Activated CD4-positive, alpha-beta memory T cell treated with anti-CD3 and anti-CD28 coated beads for 36 hours (primary cell): ENCODE measurements around the gene KCTD21. TPM values are rescaled to one million over a fixed set of nuclear protein-coding genes. Genes with fewer than 3 reads are reported as not detected.

Source experiments
- CTCF ChIA-PET: fragments of 350-600 bp; sonication (Branson Sonifier 250); formaldehyde crosslinking; loops from one replicate; lab custom pipeline; 2021; ENCODE audit warnings: antibody characterized with exemption, inconsistent platforms; lab: Charles Lee
- POLR2A ChIA-PET: fragments of 350-600 bp; sonication (Branson Sonifier 250); formaldehyde crosslinking; loops from one replicate; lab custom pipeline; 2021; ENCODE audit warnings: antibody characterized with exemption; lab: Charles Lee
- DNase-seq: peaks from one replicate; pipeline ENCODE4 v3.0.0-alpha.2; 2020
- H3K27ac Mint-ChIP-seq: one replicate; pipeline ENCODE4 v1.8.0; 2021; ENCODE audit warnings: mixed read lengths
- H3K27me3 Mint-ChIP-seq: one replicate; pipeline ENCODE4 v1.8.0; 2021; ENCODE audit warnings: mixed read lengths
- H3K36me3 Mint-ChIP-seq: one replicate; pipeline ENCODE4 v1.8.0; 2021; ENCODE audit warnings: mixed read lengths
- H3K4me1 Mint-ChIP-seq: one replicate; pipeline ENCODE4 v1.8.0; 2021; ENCODE audit warnings: low read depth, mixed read lengths
- H3K4me3 Mint-ChIP-seq: one replicate; pipeline ENCODE4 v1.8.0; 2021; ENCODE audit warnings: mild to moderate bottlenecking, mixed read lengths
- H3K9me3 Mint-ChIP-seq: one replicate; pipeline ENCODE4 v1.8.0; 2021; ENCODE audit warnings: mixed read lengths
- intact Hi-C: fragments of 100-400 bp; cut with micrococcal nuclease; formaldehyde crosslinking; loops from one replicate; pipeline ENCODE4 v1.15.1; 2023
- total RNA-seq, 2 experiments: library from RNA; stranded (reverse); gene quantifications; one replicate each; pipeline ENCODE4 v1.2.3, GENCODE V29; 2021

KCTD21 gene
- total RNA-seq, 2 experiments from 2014 or later, result 7.9 to 8.8 TPM

DNA sequence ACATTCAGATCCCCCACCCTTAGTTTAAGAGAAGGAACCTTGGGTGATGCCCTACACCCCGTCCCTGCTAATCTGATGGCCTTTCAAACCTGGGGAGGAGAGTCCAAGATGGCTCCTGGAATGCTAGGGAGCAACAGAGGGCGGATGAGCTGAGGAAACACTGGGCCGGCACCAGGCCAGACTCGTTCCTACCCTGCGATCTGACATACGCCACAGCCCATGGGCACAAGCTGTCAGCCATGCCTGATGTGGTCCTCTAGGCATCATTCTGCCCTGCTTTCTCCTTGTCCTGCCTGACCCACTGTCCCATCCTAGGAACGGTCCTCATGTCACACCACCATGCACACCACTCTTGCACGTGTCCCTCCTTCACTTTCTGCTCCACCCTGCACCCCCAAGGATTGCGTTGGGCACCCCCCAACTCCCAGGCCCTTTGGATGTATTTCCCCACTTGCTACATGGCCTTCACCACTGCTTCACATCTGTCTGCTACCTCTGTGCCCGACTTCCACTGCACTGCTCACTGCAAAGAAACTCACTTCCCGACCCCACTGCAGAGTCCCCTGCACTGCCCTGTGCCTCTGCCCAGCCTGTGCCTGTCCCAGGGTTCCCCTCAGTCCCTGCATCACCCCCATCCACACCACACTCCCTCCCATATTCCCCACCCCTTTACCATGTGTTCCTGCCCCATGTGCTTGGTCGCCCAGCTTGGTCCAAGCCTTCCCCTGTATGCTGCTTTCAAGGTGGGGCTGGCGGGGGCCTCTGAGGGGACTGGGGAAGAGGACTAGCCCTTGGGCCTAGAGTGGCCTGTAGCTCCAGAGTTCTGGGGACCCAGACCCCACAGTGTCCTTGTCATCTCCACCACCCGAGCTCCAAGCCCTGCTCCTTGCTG is 29.5 kb upstream of the KCTD21 start:
- no peak overlapping the region for H3K4me3 Mint-ChIP-seq
- peaks cover 9% of the 10 kb centered on the region for H3K36me3 Mint-ChIP-seq
- ChIA-PET CTCF (no interaction called here), POLR2A (no interaction called here)
- no peaks in the 10 kb centered on the region for H3K9me3 Mint-ChIP-seq
- H3K4me1 Mint-ChIP-seq, result peaks cover 5% of the 10 kb centered on the region
- H3K27me3 Mint-ChIP-seq, result no peaks in the 10 kb centered on the region
- DNase-seq, result no peak
- intact Hi-C loops, result no loop called here
- no peak overlapping the region for H3K27ac Mint-ChIP-seq

DNA sequence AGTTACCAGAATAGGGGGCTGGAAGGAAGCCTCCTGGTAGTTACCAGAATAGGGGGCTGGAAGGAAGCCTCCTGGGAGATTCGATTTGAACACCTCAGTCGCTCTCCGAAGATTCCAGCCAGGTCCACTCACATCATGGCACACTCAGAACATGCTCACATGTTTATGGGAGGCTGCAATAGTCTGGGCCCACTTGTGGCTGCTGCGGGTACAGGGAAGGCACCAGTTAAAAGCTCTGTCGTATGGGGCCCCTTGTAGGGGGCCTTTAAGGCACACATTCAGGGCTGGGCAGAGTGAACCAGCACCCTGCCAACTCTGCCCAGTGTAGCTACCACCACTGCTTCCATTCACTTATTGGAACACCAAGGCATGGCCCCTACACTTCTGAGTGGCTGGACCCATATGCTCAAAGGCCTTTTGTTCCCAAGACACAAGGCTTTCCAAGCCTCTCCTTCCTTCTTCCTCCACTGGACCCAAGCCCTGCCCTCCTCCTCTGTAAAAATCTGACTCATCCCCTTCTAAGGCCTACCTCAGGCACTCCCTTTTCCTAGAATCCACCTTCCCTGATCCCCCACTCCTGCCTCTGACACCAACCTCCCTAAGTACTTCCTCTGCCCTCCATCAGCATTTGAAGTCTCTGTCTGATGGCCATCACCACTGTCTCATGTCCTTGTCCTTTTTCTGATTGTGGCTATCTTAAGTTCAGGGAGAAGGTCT is 28.3 kb upstream of the KCTD21 start:
- CTCF ChIA-PET, result interaction anchor here (1.2 kb wide), 1 partner anchor 198 kb away, joined by 3 read pairs; no protein-coding TSS in a partner anchor
- intact Hi-C loops, result no loop called here
- H3K4me3 Mint-ChIP-seq, result no peak overlapping the region
- peaks cover 7% of the 10 kb centered on the region for H3K4me1 Mint-ChIP-seq
- DNase-seq, result no peak
- no peaks in the 10 kb centered on the region for H3K27me3 Mint-ChIP-seq
- H3K9me3 Mint-ChIP-seq, result no peaks in the 10 kb centered on the region
- H3K36me3 Mint-ChIP-seq, result peaks cover 12% of the 10 kb centered on the region
- POLR2A ChIA-PET, result interaction anchor here (0.6 kb wide), 1 partner anchor 228 kb away, joined by 4 read pairs; no protein-coding TSS in a partner anchor
- H3K27ac Mint-ChIP-seq, result peak overlapping the region; percentile 3

DNA sequence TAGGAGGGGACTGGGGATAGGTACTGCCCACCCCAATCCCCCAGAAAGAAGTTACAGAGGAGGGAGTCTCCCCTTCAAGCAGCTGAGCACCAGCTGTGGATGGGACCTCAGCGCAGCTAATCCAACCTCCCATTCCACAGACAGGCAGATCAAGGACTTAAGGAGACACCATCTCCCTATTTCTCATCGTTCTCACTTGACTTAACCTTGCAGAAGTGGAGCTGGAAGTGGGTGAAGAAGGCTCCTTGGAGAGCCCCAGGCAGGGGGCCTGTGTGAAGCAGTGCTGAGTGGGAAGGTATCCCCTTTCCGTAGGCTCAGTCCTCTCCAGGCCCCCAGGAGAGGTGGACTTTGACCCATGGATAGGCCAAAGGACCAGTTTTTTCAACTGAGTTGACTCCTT is 27.6 kb upstream of the KCTD21 start:
- Mint-ChIP-seq H3K4me1 (peaks cover 10% of the 10 kb centered on the region), H3K36me3 (peaks cover 10% of the 10 kb centered on the region), H3K4me3 (no peak overlapping the region), H3K27me3 (no peaks in the 10 kb centered on the region), H3K9me3 (no peaks in the 10 kb centered on the region), H3K27ac (no peak overlapping the region)
- CTCF ChIA-PET, result interaction anchor here (1.2 kb wide), 1 partner anchor 199 kb away, joined by 3 read pairs; no protein-coding TSS in a partner anchor
- intact Hi-C loops, result no loop called here
- POLR2A ChIA-PET, result interaction anchor here (0.6 kb wide), 1 partner anchor 228 kb away, joined by 4 read pairs; no protein-coding TSS in a partner anchor
- no peak for DNase-seq

DNA sequence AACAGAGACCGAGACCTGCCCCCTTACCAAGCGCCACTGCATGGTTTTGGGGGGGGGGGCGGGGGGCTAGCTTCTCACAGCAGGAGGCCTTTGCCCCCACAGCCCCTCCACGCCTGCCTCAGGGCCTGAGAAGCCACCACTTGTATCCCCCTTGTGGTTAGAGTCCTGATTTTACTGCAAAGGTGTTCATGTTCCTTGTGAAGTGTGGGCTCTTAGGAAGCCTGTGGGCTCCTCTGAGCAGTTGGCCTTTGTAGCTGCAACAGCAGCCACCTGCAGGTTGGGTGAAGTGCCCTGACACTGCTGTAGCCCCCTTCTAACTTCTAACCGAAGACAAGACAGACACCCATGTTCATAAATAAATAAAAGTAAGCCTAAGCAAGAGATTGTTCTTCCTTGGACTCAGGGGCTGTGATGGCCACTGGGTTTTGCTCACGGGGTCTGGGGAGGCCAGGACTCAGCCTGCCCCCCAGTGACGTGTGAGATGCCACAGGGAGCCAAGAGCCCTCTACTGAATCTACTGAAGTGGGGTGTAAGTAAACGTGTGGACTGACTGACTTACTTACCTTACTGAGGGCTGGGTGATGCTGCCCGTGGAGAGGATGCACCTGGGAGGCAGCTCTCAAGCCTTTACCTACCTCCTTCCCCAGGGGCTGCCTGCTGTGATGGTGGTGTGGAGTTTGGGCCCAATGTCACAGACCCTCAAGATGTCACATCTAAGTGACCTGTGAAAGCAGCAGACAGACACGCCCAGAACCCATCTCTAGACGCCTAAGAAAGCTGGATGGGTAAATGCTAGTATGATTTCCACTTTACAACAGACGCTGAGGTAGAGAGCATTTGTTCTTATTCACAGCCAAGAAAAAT is 26.1 kb upstream of the KCTD21 start:
- Mint-ChIP-seq H3K27ac (no peak overlapping the region), H3K36me3 (peaks cover 20% of the 10 kb centered on the region), H3K4me1 (peaks cover 6% of the 10 kb centered on the region), H3K27me3 (no peaks in the 10 kb centered on the region), H3K9me3 (no peaks in the 10 kb centered on the region), H3K4me3 (no peak overlapping the region)
- ChIA-PET CTCF (no interaction called here), POLR2A (no interaction called here)
- intact Hi-C loops, result no loop called here
- DNase-seq, result no peak

DNA sequence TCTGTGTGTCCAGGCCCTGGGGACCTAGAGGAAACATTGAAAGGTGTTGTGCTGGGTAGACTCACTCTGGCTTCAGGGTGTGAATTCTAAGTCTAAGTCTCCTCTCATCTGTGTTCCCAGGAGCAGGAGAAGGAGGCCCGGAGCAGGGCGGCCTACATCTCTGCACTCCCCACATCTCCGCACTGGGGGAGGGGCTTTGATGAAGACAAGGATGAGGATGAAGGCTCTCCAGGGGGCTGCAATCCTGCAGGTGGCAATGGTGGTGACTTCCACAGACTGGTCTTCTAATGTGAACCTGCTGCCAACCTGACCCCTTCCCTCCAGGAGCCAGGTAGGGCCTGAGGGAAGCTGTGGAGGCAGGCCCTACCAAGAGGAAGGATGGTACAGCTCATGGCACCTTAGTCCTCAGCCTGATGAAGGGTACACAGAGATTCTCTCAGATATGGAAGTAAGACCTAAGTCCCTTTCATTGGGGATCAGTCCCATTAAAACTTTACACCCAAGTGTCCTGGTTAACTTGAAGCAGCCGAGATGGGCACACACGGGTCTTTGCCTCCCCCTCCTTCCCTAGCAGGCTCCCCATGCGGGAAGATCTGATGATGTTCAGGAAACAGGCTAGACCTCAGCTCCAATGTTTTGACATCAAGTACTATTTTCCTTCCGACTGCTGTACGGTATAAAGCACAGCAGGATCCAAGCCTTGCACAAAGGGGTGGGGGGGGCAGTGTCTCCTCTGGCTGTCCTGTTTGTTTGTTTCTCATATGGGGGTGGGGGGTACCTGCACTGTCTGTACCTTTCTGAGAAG is 25.3 kb upstream of the KCTD21 start:
- H3K36me3 Mint-ChIP-seq, result peaks cover 24% of the 10 kb centered on the region
- H3K4me1 Mint-ChIP-seq, result peaks cover 6% of the 10 kb centered on the region
- intact Hi-C loops, result no loop called here
- no peaks in the 10 kb centered on the region for H3K27me3 Mint-ChIP-seq
- H3K4me3 Mint-ChIP-seq, result no peak overlapping the region
- ChIA-PET CTCF (no interaction called here), POLR2A (no interaction called here)
- no peaks in the 10 kb centered on the region for H3K9me3 Mint-ChIP-seq
- no peak overlapping the region for H3K27ac Mint-ChIP-seq
- DNase-seq, result no peak

DNA sequence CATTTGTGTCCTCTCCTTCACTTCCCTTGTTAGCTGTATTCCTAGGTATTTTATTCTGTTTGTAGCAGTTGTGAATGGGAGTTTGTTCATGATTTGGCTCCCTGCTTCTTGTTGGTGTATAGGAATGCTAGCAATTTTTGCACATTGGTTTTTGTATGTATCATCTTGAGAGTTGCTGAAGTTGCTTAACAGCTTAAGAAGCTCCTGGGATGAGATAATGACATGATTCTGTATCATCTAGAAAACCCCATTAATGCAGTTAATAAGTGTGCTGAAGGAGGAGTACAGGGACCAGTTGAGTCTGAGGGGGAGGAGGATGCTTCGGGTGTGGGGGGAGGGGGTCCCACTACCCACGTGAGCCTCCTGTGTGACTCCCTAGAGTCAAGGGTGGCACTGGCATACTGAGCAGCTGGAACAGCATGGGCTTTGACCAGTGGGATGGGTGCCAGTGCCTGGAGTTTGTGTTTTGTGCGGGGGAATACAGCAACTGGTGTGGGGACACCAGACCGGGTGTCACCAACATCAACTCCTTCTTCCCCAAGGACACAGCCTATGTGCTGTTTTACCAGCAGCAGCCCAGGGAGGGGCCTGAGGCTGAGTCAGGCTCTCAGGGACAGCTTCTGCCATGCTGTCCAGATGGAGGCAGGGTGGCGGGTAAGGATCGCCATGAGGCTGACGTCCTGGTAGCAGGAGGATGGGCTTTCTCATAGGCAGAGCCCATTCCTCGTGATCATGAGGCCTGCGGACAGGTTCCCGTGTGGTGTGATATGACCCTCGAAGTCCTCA is 24.4 kb upstream of the KCTD21 start:
- POLR2A ChIA-PET, result no interaction called here
- H3K27me3 Mint-ChIP-seq, result no peaks in the 10 kb centered on the region
- H3K27ac Mint-ChIP-seq, result no peak overlapping the region
- peaks cover 6% of the 10 kb centered on the region for H3K4me1 Mint-ChIP-seq
- peaks cover 25% of the 10 kb centered on the region for H3K36me3 Mint-ChIP-seq
- DNase-seq, result no peak
- intact Hi-C loops, result no loop called here
- H3K4me3 Mint-ChIP-seq, result no peak overlapping the region
- H3K9me3 Mint-ChIP-seq, result no peaks in the 10 kb centered on the region
- CTCF ChIA-PET, result interaction anchor here (1.1 kb wide), 1 partner anchor 16 kb away, joined by 4 read pairs; no protein-coding TSS in a partner anchor

DNA sequence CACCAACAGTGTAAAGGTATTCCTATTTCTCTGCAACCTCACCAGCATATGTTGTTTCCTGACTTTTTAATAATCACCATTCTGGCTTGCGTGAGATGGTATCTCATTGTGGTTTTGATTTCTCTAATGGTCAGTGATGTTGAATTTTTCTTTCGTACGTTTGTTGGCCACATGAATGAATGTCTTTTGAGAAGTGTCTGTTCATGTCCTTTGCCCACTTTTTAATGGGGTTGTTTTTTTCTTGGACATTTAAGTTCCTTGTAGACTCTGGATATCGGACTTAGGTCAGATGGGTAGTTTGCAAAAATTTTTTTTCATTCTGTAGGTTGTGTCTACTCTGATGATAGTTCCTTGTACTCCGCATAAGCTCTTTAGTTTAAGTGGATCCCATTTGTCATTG is 23.1 kb upstream of the KCTD21 start:
- peaks cover 25% of the 10 kb centered on the region for H3K36me3 Mint-ChIP-seq
- ChIA-PET POLR2A (no interaction called here), CTCF (no interaction called here)
- no peak overlapping the region for H3K4me3 Mint-ChIP-seq
- intact Hi-C loops, result no loop called here
- peaks cover 6% of the 10 kb centered on the region for H3K4me1 Mint-ChIP-seq
- no peaks in the 10 kb centered on the region for H3K9me3 Mint-ChIP-seq
- H3K27ac Mint-ChIP-seq, result no peak overlapping the region
- H3K27me3 Mint-ChIP-seq, result no peaks in the 10 kb centered on the region
- no peak for DNase-seq

DNA sequence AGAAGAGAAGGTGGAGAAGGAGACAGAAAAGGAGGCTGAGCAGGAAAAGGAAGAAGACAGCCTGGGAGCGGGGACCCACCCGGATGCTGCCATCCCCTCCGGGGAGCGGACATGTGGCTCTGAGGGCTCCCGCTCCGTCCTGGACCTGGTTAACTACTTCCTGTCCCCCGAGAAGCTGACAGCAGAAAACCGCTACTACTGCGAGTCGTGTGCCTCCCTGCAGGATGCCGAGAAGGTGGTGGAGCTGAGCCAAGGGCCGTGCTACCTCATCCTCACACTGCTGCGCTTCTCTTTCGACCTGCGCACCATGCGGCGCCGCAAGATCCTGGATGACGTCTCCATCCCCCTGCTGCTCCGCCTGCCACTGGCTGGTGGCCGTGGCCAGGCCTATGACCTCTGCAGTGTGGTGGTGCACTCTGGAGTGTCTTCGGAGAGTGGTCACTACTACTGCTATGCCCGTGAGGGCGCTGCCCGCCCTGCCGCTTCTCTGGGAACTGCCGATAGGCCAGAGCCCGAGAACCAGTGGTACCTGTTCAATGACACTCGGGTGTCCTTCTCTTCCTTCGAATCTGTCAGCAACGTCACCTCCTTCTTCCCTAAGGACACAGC is 21.7 kb upstream of the KCTD21 start:
- POLR2A ChIA-PET, result no interaction called here
- intact Hi-C loops, result no loop called here
- Mint-ChIP-seq H3K4me3 (no peak overlapping the region), H3K4me1 (peaks cover 6% of the 10 kb centered on the region), H3K36me3 (peaks cover 25% of the 10 kb centered on the region), H3K27ac (no peak overlapping the region), H3K27me3 (no peaks in the 10 kb centered on the region), H3K9me3 (no peaks in the 10 kb centered on the region)
- CTCF ChIA-PET, result no interaction called here
- no peak for DNase-seq

DNA sequence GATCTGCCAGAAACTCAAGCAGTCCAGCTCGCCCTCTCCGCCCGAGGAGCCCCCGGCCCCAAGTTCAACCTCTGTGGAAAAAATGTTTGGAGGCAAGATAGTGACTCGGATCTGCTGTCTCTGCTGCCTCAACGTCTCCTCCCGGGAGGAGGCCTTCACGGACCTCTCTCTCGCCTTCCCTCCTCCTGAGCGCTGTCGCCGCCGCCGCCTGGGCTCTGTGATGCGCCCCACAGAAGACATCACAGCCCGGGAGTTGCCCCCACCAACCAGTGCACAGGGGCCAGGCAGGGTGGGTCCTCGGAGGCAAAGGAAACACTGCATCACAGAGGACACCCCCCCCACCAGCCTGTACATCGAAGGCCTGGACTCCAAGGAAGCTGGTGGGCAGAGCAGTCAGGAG is 21.1 kb upstream of the KCTD21 start:
- Mint-ChIP-seq H3K9me3 (no peaks in the 10 kb centered on the region), H3K4me3 (no peak overlapping the region), H3K36me3 (peaks cover 25% of the 10 kb centered on the region), H3K27ac (no peak overlapping the region), H3K27me3 (no peaks in the 10 kb centered on the region), H3K4me1 (peaks cover 9% of the 10 kb centered on the region)
- intact Hi-C loops, result no loop called here
- ChIA-PET CTCF (no interaction called here), POLR2A (no interaction called here)
- no peak for DNase-seq

DNA sequence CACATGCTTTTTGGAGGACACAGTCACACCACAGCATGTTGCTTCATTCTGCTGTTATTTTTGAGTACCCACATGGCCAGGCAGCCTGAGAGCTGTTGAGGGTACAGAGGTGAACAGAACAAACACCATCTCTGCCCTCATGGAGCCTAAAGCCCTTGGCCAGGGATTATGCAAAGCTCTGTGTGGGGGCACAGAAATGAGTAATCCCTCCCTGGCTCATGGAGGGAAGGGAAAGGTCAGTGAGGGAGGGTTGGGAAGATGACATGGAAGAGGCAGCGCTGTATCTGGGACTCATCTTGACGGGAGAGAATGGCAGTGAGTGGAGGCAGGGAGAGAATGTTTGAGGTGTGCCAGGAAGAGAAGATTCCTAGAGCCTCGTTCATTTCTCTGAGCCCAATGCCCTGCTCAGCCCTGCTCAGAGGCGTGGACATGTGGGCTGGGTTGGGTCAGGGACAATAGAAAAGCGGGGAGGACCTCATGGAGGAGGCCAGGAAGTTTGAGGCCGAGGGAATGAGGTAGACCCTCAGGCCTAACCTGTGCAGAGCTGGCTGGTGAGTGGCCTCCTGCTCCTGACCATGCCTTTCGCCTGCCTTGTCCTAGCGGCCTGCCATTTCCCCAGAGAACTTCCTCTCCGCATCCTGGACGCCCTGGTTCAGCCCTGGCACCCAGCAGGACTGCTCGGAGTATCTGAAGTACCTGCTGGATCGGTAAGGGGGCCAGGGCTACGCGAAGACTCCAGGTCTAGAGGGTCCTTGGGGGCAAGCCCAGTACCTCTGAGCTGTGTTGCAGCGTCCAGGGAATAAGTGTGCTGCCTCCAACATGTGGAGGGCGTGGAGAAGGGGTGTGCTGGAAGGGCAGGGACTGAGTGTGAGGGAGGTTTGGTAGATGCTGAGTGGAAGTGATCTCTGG is 20.1 kb upstream of the KCTD21 start:
- Mint-ChIP-seq H3K36me3 (peaks cover 25% of the 10 kb centered on the region), H3K4me3 (no peak overlapping the region), H3K4me1 (peaks cover 14% of the 10 kb centered on the region), H3K27me3 (no peaks in the 10 kb centered on the region), H3K27ac (no peak overlapping the region), H3K9me3 (no peaks in the 10 kb centered on the region)
- DNase-seq, result no peak
- ChIA-PET CTCF (no interaction called here), POLR2A (no interaction called here)
- intact Hi-C loops, result no loop called here
